Smooth muscle cell (in vitro differentiated cells): ENCODE measurements around the gene TAAR2. TPM values are rescaled to one million over a fixed set of nuclear protein-coding genes. Genes with fewer than 3 reads are reported as not detected.

ENCODE experiments used
- DNase-seq: peaks from one replicate; lab custom pipeline; 2025; ENCODE audit not compliant: unreplicated experiment; lab: John Stamatoyannopoulos, UW
- H2AFZ ChIP-seq: fragments of 200-600 bp; sonication (generic); 2 replicates; pipeline ENCODE4 v1.6.0; 2016; ENCODE audit warnings: antibody characterized with exemption, low read depth, mild to moderate bottlenecking
- H3F3A ChIP-seq: fragments of 200-600 bp; sonication (generic); 2 replicates; pipeline ENCODE4 v1.6.0; 2017; ENCODE audit warnings: antibody characterized with exemption, low read depth
- H3K27ac ChIP-seq: fragments of 200-600 bp; sonication (generic); 2 replicates; pipeline ENCODE4 v1.5.1; 2016; ENCODE audit warnings: low read depth, mild to moderate bottlenecking
- H3K27me3 ChIP-seq: fragments of 200-600 bp; sonication (generic); 2 replicates; pipeline ENCODE4 v1.6.1; 2016; ENCODE audit warnings: low read depth, mild to moderate bottlenecking
- H3K36me3 ChIP-seq: fragments of 200-600 bp; sonication (generic); 2 replicates; pipeline ENCODE4 v1.5.1; 2016; ENCODE audit warnings: low read depth
- H3K4me1 ChIP-seq: fragments of 200-600 bp; sonication (generic); 2 replicates; pipeline ENCODE4 v1.5.1; 2016; ENCODE audit warnings: low read depth
- H3K4me2 ChIP-seq: fragments of 200-600 bp; sonication (generic); 2 replicates; pipeline ENCODE4 v1.6.0; 2016; ENCODE audit warnings: mild to moderate bottlenecking
- H3K4me3 ChIP-seq: fragments of 200-600 bp; sonication (generic); 2 replicates; pipeline ENCODE4 v1.5.1; 2016; ENCODE audit warnings: mild to moderate bottlenecking
- H3K79me2 ChIP-seq: fragments of 200-600 bp; sonication (generic); 2 replicates; pipeline ENCODE4 v1.6.0; 2016; ENCODE audit warnings: low read depth, mild to moderate bottlenecking
- H3K9ac ChIP-seq: fragments of 200-600 bp; sonication (generic); 2 replicates; pipeline ENCODE4 v1.6.0; 2016; ENCODE audit warnings: low read depth
- H3K9me3 ChIP-seq: fragments of 200-600 bp; sonication (generic); replicated peaks from 2 replicates; pipeline ENCODE4 v1.5.1; 2016; ENCODE audit warnings: low read depth
- H4K20me1 ChIP-seq: fragments of 200-600 bp; sonication (generic); 2 replicates; pipeline ENCODE4 v1.6.0; 2016; ENCODE audit warnings: low read depth
- CTCF ChIP-seq: fragments of 200-600 bp; sonication (generic); IDR thresholded peaks from 2 replicates; pipeline ENCODE4 v1.5.1; 2017; ENCODE audit warnings: borderline replicate concordance, mild to moderate bottlenecking, antibody characterized with exemption; ENCODE audit not compliant: insufficient read depth, poor library complexity, severe bottlenecking
- WGBS: methylation state at CpG from one replicate; pipeline ENCODE4 v1.1.7; 2016; ENCODE audit warnings: low lambda C conversion rate; 5-methylcytosine and 5-hydroxymethylcytosine counted together
- polyA plus RNA-seq: library from polyadenylated mRNA; unstranded; fragments of >200 nt; fragmentation: Nextera tagmentation; extraction: Ambion mirVana; gene quantifications from 2 replicates; pipeline ENCODE4 v1.2.1, GENCODE V29; 2016
- total RNA-seq: library from RNA; depleted of rRNA; stranded (reverse); fragments of >200 nt; gene quantifications from 2 replicates; pipeline ENCODE4 v1.2.3, GENCODE V29; 2014

TAAR2 gene
- total and polyA plus RNA-seq, 2 experiments from 2014 or later = not detected

- no peaks in the 10 kb centered on the region for H3K4me1 ChIP-seq
- no peaks in the 10 kb centered on the region for H4K20me1 ChIP-seq
- H3K9me3 ChIP-seq = no peaks in the 10 kb centered on the region
- TF ChIP-seq CTCF = peak; percentile 22
- H3K4me3 ChIP-seq = no peak overlapping the region
- no peaks in the 10 kb centered on the region for H3K36me3 ChIP-seq
- no peaks in the 10 kb centered on the region for H3K79me2 ChIP-seq
- H3K4me2 ChIP-seq = no peak overlapping the region
- no peak for DNase-seq
- H3F3A ChIP-seq = no peaks in the 10 kb centered on the region
- no peak overlapping the region for H2AFZ ChIP-seq
- H3K27ac ChIP-seq = no peak overlapping the region
- H3K27me3 ChIP-seq = peaks cover 9% of the 10 kb centered on the region
- 31% methylated on average over 3 of the region's 3 CpGs for WGBS
- H3K9ac ChIP-seq = no peak overlapping the region
These were observed 25.6 kb downstream of the TAAR2 start for GRCh38 chr6:132598473-132598872.

GRCh38 chr6:132596201-132596600 is 27.9 kb downstream of the TAAR2 start:
- H2AFZ ChIP-seq = no peak overlapping the region
- no peaks in the 10 kb centered on the region for H3K4me1 ChIP-seq
- TF ChIP-seq CTCF = no peak
- no peak overlapping the region for H3K4me2 ChIP-seq
- no peaks in the 10 kb centered on the region for H4K20me1 ChIP-seq
- H3K9me3 ChIP-seq = no peaks in the 10 kb centered on the region
- no peak overlapping the region for H3K4me3 ChIP-seq
- 87% methylated on average over 6 of the region's 6 CpGs for WGBS
- H3K27me3 ChIP-seq = peaks cover 9% of the 10 kb centered on the region
- no peak overlapping the region for H3K27ac ChIP-seq
- H3F3A ChIP-seq = no peaks in the 10 kb centered on the region
- no peak overlapping the region for H3K9ac ChIP-seq
- DNase-seq = no peak
- no peaks in the 10 kb centered on the region for H3K79me2 ChIP-seq
- no peaks in the 10 kb centered on the region for H3K36me3 ChIP-seq

- Histone ChIP-seq H3F3A (no peaks in the 10 kb centered on the region), H3K4me2 (no peak overlapping the region), H3K27ac (no peak overlapping the region), H3K27me3 (peaks cover 7% of the 10 kb centered on the region), H3K36me3 (no peaks in the 10 kb centered on the region), H3K4me1 (no peaks in the 10 kb centered on the region), H3K9ac (no peak overlapping the region), H3K9me3 (no peaks in the 10 kb centered on the region), H4K20me1 (no peaks in the 10 kb centered on the region), H3K4me3 (no peak overlapping the region), H3K79me2 (no peaks in the 10 kb centered on the region), H2AFZ (no peak overlapping the region)
- no peak for DNase-seq
- no peak for TF ChIP-seq CTCF
- 90% methylated on average over 2 of the region's 2 CpGs for WGBS
These were observed 31.2 kb downstream of the TAAR2 start for GRCh38 chr6:132592855-132593254.

GRCh38 chr6:132590362-132590761 is 33.7 kb downstream of the TAAR2 start:
- no peaks in the 10 kb centered on the region for H3K9me3 ChIP-seq
- no peak overlapping the region for H3K4me2 ChIP-seq
- no peaks in the 10 kb centered on the region for H3K4me1 ChIP-seq
- H3K4me3 ChIP-seq = no peak overlapping the region
- H3K36me3 ChIP-seq = no peaks in the 10 kb centered on the region
- DNase-seq = no peak
- H3K9ac ChIP-seq = no peak overlapping the region
- H3K79me2 ChIP-seq = no peaks in the 10 kb centered on the region
- no peak for TF ChIP-seq CTCF
- no peak overlapping the region for H3K27ac ChIP-seq
- H4K20me1 ChIP-seq = no peaks in the 10 kb centered on the region
- 78% methylated on average over 1 of the region's 1 CpG for WGBS
- H3F3A ChIP-seq = no peaks in the 10 kb centered on the region
- peaks cover 7% of the 10 kb centered on the region for H3K27me3 ChIP-seq
- no peak overlapping the region for H2AFZ ChIP-seq
